Measurements from ENCODE around the gene DOK7.
"Not testable (repeated sequence)": the region's sequence is repeated elsewhere in the genome, so short reads cannot be mapped to it uniquely, and the experiment has no call there.

DOK7 gene

DNA sequence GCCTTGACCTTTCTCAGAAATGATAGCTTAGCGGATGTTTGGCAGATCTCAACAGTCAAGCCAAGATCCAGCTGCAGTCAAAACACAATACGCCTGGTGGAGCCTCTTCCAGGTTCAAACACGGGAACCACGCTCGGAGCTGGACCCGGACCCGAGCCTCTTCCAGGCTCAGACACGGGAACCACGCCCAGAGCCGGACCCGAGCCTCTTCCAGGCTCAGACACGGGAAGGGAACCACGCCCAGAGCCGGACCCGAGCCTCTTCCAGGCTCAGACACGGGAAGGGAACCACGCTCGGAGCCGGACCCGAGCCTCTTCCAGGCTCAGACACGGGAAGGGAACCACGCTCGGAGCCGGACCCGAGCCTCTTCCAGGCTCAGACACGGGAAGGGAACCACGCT is 48.5 kb downstream of the DOK7 start:
- DNase-seq = not testable (repeated sequence)

DNA sequence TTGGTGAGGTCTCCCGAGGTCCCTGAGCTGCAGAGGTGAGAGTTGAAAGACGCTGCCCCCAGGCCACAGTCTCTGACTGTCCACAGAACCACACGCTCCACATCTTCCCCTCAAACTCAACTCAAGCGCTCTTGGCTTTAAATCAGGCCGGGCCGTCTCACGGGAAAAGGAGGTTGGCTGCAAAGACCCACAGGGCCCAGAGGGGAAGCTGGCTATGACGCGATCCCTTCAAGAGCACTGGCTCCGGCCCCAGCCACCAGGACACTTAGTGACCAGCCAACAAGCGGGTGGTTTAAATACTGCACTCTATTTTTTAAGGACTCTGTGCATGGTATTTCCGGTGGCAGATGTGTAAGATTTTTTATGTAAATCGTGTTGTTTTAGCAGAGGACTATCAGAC is 49.2 kb downstream of the DOK7 start:
- DNase-seq = no peak

DNA sequence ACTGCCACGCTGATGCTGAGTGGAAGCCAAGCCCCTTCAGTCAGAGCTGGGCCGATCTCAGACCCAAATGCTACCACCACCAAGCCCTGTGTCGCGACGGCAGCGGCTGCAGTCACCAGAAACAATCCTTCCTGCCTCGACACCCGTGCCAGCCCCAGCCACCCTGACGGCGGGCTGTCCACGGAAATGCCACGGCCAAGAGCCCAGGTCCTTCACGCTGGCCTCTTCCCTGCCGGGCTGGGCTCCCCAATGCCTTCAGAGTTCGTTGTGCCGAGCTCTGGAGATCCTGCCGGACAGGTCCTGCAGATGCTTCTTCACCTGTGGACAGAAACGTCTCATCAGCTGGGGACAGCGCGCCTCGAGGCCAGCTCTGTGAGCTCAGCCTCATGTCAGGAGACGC is 49.6 kb downstream of the DOK7 start:
- DNase-seq = no peak

DNA sequence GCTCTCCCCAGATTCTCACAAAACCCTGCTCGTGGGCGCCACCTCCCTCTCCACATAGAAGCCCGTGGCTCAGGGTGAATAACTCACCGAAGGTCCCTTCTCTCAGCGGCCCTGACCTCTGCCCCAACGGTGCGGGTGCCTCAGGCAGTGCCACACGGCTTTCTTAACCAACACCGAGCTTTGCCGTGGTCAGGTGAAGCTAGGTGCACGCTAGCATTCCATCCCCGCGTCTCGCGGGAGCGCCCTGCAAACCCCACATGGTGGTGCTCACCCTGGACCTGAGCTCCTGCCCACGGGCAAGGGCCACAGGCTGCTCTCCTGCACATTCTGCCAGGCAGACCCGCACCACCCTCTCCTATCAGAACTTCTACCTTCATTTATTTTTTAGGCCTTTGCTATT is 50.7 kb downstream of the DOK7 start:
- DNase-seq = no peak

- DNase-seq = no peak
Observed at GRCh38 chr4:3514221-3514780, 51.2 kb downstream of the DOK7 start.

- no peak for DNase-seq
Observed at GRCh38 chr4:3514806-3515501, 51.8 kb downstream of the DOK7 start.

DNA sequence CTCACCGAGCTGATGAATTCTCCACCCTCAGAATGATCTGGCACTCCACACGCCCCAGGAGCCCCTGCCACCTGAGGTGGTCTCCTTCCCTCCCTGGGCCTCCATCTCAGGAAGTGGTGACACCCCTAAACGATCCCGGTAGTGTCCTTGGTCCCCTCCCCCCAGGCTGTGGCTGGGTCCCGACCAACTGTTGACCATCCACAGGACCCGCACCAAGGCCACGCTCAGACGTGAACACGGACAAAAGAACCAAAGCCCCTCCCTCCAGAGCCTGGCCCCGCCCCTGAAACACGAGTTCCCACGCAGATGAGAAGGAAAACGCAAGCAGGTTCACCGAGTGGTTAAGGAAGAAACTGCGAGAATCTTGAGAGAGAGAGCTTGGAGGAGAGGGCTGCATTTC is 52.5 kb downstream of the DOK7 start:
- DNase-seq = no peak

DNA sequence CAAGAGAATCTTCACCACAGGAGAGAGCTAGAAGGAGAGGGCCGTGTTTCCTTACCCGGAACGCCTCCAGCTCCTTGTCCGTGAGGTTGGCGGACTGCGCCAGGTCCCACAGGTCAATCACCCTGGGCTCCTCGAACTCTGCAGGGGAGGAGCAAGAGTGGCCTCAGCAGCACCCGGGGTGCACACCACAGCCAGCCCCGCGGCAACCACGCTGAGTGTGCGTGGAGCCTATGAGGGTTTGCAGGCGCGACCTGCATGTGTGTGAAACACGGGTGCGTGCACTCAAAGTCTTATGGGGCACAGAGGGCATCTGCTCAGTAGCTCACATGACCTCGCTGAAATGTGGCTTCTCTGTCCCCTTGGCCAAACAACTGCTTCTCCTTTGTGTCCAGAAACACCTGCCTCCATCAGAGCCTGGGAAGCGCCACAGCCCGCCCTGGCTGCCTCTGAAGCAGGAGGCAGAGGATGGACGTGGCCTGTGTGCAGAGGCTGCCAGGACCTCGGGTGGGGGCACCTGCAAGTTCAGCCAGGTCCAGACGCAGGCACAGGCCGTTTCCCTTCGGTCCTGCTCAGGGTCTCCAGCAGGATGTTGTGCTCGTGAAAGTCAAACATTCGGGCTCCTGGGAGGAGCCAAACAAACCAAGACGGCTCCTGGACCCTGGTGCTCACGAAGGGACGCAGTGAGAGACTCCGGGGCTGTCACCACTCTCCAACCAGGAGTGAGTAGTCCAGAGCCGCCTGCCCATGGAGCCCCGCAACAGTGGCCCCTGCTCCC is 53.1 kb downstream of the DOK7 start:
- DNase-seq = no peak

- DNase-seq = no peak
Observed at GRCh38 chr4:3516836-3517730, 54.0 kb downstream of the DOK7 start.

DNA sequence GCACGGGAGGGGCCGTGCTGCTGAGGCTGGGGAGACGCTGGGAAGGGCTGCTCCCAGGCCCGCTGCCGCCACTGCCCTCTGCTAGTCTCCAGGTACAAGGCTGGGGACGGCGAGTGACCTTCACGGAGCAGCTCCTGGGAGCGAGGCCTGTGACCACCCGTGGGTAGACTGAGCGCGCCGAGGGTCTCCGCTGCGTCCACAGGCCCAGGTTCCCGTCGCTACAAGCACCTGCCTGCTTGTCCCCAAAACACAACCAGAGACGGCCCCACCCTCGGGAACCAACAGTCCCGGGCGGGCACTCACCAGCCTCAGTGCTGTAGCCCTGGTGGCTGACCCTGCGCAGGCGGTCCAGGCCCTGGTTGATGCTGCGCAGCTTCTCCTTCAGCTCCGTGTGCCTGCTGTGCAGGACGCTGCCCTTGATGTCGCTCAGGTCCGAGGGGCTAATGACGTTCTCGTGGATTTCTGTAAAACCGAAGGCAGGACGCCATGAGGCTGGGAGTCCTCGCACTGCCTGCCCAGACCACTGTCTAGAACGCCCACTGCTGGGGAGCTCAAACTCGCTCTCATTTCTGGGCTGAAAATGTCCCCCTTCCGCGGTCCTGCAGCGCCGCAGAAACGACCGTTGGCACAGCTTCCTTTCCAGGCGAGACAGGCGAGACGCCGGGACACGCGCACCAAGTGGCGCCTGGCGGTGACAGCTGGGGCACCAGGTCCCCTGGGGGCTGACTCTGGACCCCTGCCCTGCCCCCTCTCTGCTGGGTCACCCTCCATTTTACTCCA is 54.8 kb downstream of the DOK7 start:
- DNase-seq = no peak

DNA sequence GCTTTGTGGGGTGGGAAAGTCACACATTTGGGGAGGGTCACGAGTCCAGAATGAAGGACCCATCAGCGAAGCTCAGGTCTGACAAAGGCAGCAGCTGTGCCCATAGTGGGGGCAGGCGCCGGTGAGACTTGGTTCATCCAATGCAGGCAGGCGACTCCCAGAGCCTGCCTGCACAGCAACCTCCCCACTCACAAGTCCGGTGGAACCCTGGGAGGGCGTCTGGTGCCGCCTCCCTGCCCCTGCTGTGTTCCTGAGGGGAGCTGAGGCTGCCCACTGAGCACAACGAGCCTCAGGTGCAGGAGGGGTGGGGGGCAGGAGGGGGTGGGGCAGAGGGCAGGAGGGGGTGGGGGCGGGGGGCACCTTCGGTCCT is 55.4 kb downstream of the DOK7 start:
- DNase-seq = no peak

GRCh38 chr4:3518941-3519340 is 55.8 kb downstream of the DOK7 start:
- no peak for DNase-seq

DNA sequence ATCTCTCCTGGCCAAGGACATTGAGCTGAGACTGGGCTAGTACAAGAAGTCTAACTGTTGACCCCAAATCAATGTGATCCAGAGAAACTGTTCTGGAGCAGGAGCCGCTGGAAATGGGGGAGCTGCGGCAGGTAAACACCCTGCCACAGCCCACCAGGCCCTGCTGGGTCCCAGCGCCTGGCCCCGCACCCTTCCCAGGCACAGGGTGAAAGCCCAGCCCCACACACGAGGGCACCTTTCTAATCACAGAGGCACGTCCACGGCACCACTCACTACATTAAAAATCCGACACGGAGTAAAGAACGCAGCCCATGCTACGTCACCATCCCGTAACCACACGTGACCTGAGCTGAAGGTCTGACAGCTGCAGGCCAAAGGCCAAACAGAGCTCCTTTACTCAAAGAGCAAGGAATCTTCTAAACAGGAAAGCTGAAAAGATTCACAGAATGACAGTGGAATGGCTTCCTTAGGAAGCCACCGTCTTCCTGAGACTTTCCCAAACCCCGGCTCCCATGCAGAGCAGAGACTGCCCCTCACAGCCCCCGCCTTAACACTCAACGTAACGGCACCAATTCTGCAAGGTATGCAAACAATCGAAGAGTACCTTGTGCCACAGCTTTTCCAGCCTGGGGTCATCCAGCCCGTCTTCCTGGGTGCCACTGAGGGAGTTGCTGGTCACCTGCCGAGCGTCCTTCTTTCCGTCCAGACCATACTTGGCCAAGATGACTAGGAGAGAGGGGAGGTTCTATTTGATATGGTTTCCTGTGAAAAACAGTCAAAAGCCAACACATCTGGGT is 56.6 kb downstream of the DOK7 start:
- DNase-seq = no peak

GRCh38 chr4:3520276-3520675 is 57.2 kb downstream of the DOK7 start:
- no peak for DNase-seq

DNA sequence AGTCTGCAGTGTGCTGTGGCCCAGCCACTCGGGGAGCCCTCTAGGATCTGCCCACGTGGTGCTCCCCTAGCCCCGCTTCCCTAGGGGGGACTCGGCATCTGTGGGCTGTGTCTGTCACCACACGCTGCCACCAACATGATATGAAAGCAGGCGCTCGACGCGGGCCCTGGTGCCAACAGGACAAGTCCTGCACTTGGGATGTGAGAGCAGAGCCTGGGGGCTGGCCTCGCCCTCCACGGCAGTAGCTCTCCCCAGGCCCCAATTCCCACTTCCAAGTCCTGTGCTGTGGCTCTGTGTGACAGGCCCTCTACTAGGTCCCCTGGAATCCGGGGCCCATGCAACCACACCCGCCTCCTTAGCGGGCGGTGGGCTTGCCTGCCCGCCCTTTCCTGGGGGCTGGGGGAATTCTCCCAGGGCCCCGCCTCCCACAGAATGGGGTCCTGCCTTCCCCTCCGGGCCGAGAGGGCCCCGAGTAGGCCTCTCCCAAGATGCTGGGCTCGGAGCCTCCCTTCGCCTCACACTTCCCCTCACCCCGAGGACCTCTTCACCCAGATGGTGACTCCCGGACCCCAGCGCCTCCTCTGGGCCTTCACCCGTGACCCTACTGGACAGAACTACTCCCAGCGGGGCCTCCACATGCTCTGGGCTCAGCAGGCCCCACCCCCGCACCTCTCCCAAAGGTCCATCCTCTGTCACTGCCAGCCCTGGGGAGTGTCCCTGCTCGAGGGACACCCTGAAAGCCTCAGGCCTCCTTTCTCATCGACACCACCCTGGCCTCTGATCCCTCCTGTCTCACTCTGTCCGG is 57.9 kb downstream of the DOK7 start:
- no peak for DNase-seq

GRCh38 chr4:3521621-3522325 is 58.7 kb downstream of the DOK7 start:
- no peak for DNase-seq

DNA sequence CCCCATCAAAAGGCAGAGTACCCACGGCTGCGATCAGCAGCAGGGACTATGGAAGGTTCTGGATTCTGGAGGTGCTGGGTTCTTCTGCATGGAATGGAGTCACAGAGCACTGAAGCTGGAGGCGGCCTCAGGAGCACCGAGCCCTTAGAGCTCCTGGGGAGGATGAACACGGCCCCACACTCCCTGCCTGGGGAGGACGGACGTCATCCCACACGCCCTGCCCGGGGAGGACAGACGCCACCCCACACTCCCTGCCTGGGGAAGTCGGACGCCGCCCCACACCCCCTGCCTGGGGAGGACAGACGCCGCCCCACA is 59.2 kb downstream of the DOK7 start:
- DNase-seq = no peak

DNA sequence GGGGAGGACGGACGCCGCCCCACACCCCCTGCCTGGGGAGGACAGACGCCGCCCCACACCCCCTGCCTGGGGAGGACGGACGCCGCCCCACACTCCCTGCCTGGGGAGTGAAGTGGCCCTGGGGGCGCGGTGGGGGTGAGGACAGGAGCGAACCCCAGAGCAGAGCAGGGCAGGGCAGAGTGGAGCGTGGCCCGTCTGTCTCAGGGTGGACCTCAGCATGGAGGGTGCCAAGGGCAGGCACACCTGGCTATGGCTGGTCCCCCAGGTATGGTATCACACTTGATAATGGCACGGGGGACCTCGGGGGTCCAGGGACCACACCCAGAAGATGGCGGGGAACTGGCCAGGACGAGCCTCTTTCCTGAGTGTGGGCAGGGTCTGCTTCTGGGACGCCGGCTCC is 59.5 kb downstream of the DOK7 start:
- DNase-seq = no peak

- DNase-seq = no peak
Observed at GRCh38 chr4:3523146-3523627, 60.1 kb downstream of the DOK7 start.

GRCh38 chr4:3523628-3524221 is 60.6 kb downstream of the DOK7 start:
- no peak for DNase-seq
